Type B pancreatic cell (in vitro differentiated cells): ENCODE results near the gene COL1A2. TPM values are rescaled to one million over a fixed set of nuclear protein-coding genes. Genes with fewer than 3 reads are reported as not detected.

Experiments used
- DNase-seq: peaks from one replicate; pipeline ENCODE4 v3.0.0; 2021; ENCODE audit warnings: mixed read lengths; ENCODE audit not compliant: unreplicated experiment; ENCODE audit errors: extremely low spot score
- H3K27ac Mint-ChIP-seq: 2 replicates; pipeline ENCODE4 v1.8.0; 2021; ENCODE audit warnings: mild to moderate bottlenecking, mixed read lengths
- H3K27me3 Mint-ChIP-seq: 2 replicates; pipeline ENCODE4 v1.8.0; 2021; ENCODE audit warnings: mixed read lengths
- H3K36me3 Mint-ChIP-seq: 2 replicates; pipeline ENCODE4 v1.8.0; 2021; ENCODE audit warnings: mixed read lengths
- H3K4me1 Mint-ChIP-seq: one replicate; pipeline ENCODE4 v1.8.0; 2021; ENCODE audit warnings: mixed read lengths; ENCODE audit not compliant: unreplicated experiment
- H3K4me3 Mint-ChIP-seq: 2 replicates; pipeline ENCODE4 v1.8.0; 2021; ENCODE audit warnings: mild to moderate bottlenecking, mixed read lengths
- H3K9me3 Mint-ChIP-seq: 2 replicates; pipeline ENCODE4 v1.8.0; 2021; ENCODE audit warnings: mixed read lengths
- total RNA-seq: library from RNA; stranded (reverse); gene quantifications from 2 replicates; pipeline ENCODE4 v1.2.1, GENCODE V29; 2021; ENCODE audit warnings: low replicate concordance
- TF ChIP-seq, protein P1 (sequence below): fragments of 200-600 bp; sonication (generic); conservative IDR thresholded peaks from 2 replicates; pipeline ENCODE4 v1.5.0; 2021; ENCODE audit warnings: antibody characterized with exemption, mild to moderate bottlenecking

Gene COL1A2
- total RNA-seq, 1 donor from 2014 or later = 692 TPM

DNA sequence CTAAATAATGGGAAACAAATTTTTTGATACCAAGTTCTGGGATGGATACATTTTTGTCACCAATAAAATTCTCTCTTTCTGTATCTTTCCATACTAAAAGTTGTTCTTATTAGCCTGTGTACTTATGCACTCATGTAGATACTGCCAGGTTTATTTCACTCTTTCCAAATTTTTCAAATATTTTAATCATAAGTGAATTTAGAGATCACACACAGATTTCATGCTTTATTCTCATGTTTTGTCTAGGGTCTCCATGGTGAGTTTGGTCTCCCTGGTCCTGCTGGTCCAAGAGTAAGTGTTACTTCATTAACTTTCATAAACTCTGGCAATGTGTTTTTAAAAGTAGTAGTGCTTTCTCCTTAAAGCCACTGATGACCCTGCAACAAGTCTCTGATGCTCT, 20.3 kb downstream of the COL1A2 start:
- Mint-ChIP-seq H3K27me3 (no peaks in the 10 kb centered on the region), H3K4me1 (peaks cover 5% of the 10 kb centered on the region), H3K4me3 (no peak overlapping the region), H3K27ac (no peak overlapping the region), H3K9me3 (no peaks in the 10 kb centered on the region), H3K36me3 (peaks cover 16% of the 10 kb centered on the region)
- TF ChIP-seq, protein P1, sequence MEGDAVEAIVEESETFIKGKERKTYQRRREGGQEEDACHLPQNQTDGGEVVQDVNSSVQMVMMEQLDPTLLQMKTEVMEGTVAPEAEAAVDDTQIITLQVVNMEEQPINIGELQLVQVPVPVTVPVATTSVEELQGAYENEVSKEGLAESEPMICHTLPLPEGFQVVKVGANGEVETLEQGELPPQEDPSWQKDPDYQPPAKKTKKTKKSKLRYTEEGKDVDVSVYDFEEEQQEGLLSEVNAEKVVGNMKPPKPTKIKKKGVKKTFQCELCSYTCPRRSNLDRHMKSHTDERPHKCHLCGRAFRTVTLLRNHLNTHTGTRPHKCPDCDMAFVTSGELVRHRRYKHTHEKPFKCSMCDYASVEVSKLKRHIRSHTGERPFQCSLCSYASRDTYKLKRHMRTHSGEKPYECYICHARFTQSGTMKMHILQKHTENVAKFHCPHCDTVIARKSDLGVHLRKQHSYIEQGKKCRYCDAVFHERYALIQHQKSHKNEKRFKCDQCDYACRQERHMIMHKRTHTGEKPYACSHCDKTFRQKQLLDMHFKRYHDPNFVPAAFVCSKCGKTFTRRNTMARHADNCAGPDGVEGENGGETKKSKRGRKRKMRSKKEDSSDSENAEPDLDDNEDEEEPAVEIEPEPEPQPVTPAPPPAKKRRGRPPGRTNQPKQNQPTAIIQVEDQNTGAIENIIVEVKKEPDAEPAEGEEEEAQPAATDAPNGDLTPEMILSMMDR = no peak
- no peak for DNase-seq

DNA sequence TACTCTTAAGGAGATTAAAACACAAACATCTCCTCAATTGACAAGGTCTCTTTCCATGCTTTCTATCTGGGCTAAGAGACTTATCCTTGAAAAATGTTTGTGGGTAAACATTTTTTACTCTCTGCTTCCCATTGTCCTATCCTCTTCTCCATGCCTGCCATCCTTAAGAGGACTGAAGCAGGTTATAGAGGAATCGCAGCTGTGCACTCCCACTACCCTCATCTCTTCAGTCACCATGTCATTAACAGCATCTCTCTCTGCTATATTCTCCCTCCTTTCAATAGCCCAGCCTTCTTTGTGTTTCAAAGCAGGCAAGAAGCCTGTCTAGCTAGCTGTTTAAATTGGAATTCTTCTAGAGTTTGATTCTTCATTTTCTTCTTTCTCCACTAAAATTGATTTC, 22.6 kb downstream of the COL1A2 start:
- no peaks in the 10 kb centered on the region for H3K9me3 Mint-ChIP-seq
- peaks cover 8% of the 10 kb centered on the region for H3K36me3 Mint-ChIP-seq
- no peak for DNase-seq
- TF ChIP-seq, protein P1 = no peak
- H3K27me3 Mint-ChIP-seq = no peaks in the 10 kb centered on the region
- H3K4me3 Mint-ChIP-seq = no peak overlapping the region
- H3K27ac Mint-ChIP-seq = no peak overlapping the region
- peaks cover under 1% of the 10 kb centered on the region for H3K4me1 Mint-ChIP-seq

DNA sequence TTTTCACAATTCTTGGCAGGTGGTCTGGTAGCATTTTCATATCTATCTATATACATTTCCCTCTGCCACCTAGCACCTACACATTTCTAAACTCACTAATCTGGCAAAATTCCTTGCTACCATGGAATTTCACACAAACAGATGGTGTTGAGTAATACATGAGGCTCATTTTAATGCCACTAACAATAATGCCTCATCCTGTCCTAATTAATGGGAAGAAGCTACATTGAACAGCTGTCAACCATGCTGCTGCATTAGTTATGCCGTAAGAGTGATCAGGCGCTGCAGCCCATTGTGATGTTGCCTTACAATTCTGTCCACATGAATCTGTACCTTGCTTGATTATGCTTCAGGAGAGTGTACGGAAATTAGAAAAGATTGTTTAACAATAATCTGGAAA, 23.2 kb downstream of the COL1A2 start:
- Mint-ChIP-seq H3K4me3 (no peak overlapping the region), H3K4me1 (no peaks in the 10 kb centered on the region), H3K9me3 (no peaks in the 10 kb centered on the region), H3K27me3 (no peaks in the 10 kb centered on the region), H3K36me3 (peaks cover 7% of the 10 kb centered on the region), H3K27ac (no peak overlapping the region)
- TF ChIP-seq, protein P1 = no peak
- no peak for DNase-seq

DNA sequence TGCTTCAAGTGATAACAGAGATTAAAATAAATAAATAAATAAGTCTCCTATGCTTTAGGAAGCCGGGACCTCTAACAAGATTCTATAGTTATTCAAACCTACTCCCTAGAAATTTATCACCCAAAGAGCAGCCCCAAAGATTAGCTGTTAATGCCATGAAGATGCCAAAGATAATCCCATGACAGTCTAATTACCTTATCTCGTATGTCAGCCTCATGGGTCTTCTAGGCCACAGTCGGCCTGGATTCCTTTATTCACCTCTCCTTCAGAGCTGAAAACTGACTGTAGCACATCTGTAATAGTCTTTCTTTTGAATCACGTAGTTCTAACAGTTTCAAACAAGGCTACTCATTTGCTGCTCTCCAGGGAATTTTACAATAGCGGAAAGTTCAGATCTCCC, 24.2 kb downstream of the COL1A2 start:
- H3K27me3 Mint-ChIP-seq = no peaks in the 10 kb centered on the region
- no peaks in the 10 kb centered on the region for H3K9me3 Mint-ChIP-seq
- H3K27ac Mint-ChIP-seq = no peak overlapping the region
- DNase-seq = no peak
- no peak overlapping the region for H3K4me3 Mint-ChIP-seq
- no peaks in the 10 kb centered on the region for H3K4me1 Mint-ChIP-seq
- TF ChIP-seq, protein P1 = no peak
- peaks cover 8% of the 10 kb centered on the region for H3K36me3 Mint-ChIP-seq

DNA sequence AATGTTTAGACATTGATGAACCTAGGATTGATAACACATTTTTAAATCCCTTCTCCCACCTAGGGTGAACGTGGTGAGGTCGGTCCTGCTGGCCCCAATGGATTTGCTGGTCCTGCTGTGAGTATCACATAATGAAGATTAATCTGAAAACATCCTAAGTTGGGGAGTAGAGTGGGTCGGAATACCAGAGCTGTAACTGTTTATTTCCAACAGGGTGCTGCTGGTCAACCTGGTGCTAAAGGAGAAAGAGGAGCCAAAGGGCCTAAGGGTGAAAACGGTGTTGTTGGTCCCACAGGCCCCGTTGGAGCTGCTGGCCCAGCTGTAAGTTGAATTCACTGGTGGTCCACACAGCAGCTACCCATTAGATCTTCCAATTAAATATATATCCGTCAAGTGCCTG, 25.6 kb downstream of the COL1A2 start:
- Mint-ChIP-seq H3K27me3 (no peaks in the 10 kb centered on the region), H3K4me3 (no peak overlapping the region), H3K9me3 (no peaks in the 10 kb centered on the region), H3K4me1 (no peaks in the 10 kb centered on the region), H3K27ac (no peak overlapping the region), H3K36me3 (peaks cover 12% of the 10 kb centered on the region)
- TF ChIP-seq, protein P1 = no peak
- DNase-seq = no peak

DNA sequence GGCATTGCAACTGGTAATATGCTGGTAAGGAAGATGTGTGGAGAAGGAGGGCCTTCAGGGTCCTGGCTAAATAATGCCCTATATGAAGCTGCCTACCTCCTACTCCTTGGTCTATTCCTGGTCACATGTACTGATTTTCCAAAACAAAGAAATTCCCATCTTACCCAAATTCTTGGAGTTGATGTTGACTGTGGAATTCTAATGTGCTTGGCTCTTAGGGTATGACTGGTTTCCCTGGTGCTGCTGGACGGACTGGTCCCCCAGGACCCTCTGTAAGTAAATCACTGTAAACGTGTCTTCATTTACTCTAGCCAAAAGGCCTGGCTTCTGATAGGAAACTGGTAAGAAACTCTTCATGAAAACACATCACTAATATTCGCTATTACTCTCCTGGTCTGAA, 27.0 kb downstream of the COL1A2 start:
- Mint-ChIP-seq H3K27me3 (no peaks in the 10 kb centered on the region), H3K36me3 (peaks cover 20% of the 10 kb centered on the region), H3K4me3 (no peak overlapping the region), H3K4me1 (no peaks in the 10 kb centered on the region), H3K9me3 (no peaks in the 10 kb centered on the region), H3K27ac (no peak overlapping the region)
- TF ChIP-seq, protein P1 = no peak
- no peak for DNase-seq
